ENCODE data around the gene IGFL1. TPM values are rescaled to one million over a fixed set of nuclear protein-coding genes. Genes with fewer than 3 reads are reported as not detected.
"Not testable (repeated sequence)": the region's sequence is repeated elsewhere in the genome, so short reads cannot be mapped to it uniquely, and the experiment has no call there.

Gene IGFL1
- total RNA-seq, 4 donors from 2014 or later = not detected

- Histone ChIP-seq H3K4me3 (replicated peaks in 1 of 3) (no peak overlapping the region), H3K36me3 (no peaks in the 10 kb centered on the region), H3K4me1 (no peaks in the 10 kb centered on the region), H3K9me3 (no peaks in the 10 kb centered on the region), H3K27me3 (no peaks in the 10 kb centered on the region), H3K27ac (no peak overlapping the region)
- TF ChIP-seq POLR2A (IDR thresholded peaks at IDR 0.05) (no peak), CTCF (IDR thresholded peaks at IDR 0.05) (no peak)
- intact Hi-C loops (cut with DNase I) = no loop called here
- no peak for DNase-seq
- 61 to 65% methylated on average over 3 of the region's 3 CpGs for WGBS, 2 donors
Observed at GRCh38 chr19:46191972-46192371, 37.6 kb upstream of the IGFL1 start.

GRCh38 chr19:46192626-46192991 is 36.9 kb upstream of the IGFL1 start:
- H3K9me3 ChIP-seq; H3K36me3 ChIP-seq; intact Hi-C loops (cut with DNase I); H3K27me3 ChIP-seq; H3K4me3 ChIP-seq (replicated peaks in 1 of 3); DNase-seq; H3K27ac ChIP-seq; H3K4me1 ChIP-seq: not testable (repeated sequence)
- 73 to 84% methylated on average over 5 of the region's 5 CpGs for WGBS, 2 donors

- H3K4me3 ChIP-seq (replicated peaks in 1 of 3) = no peak overlapping the region
- H3K36me3 ChIP-seq = no peaks in the 10 kb centered on the region
- 55 to 56% methylated on average over 11 of the region's 11 CpGs for WGBS, 2 donors
- H3K9me3 ChIP-seq = no peaks in the 10 kb centered on the region
- H3K4me1 ChIP-seq = no peaks in the 10 kb centered on the region
- TF ChIP-seq CTCF (IDR thresholded peaks at IDR 0.05) (no peak), POLR2A (IDR thresholded peaks at IDR 0.05) (no peak)
- no peaks in the 10 kb centered on the region for H3K27me3 ChIP-seq
- no peak overlapping the region for H3K27ac ChIP-seq
- intact Hi-C loops (cut with DNase I) = no loop called here
- DNase-seq = no peak
Observed at GRCh38 chr19:46192992-46193650, 36.4 kb upstream of the IGFL1 start.

GRCh38 chr19:46193678-46194077 is 35.9 kb upstream of the IGFL1 start:
- DNase-seq = no peak
- Histone ChIP-seq H3K36me3 (no peaks in the 10 kb centered on the region), H3K4me3 (replicated peaks in 1 of 3) (no peak overlapping the region), H3K27me3 (no peaks in the 10 kb centered on the region), H3K4me1 (no peaks in the 10 kb centered on the region), H3K27ac (no peak overlapping the region), H3K9me3 (no peaks in the 10 kb centered on the region)
- intact Hi-C loops (cut with DNase I) = no loop called here
- TF ChIP-seq CTCF (IDR thresholded peaks at IDR 0.05) = no peak
- no peak for TF ChIP-seq POLR2A (IDR thresholded peaks at IDR 0.05)
- 81 to 85% methylated on average over 4 of the region's 4 CpGs for WGBS, 2 donors

GRCh38 chr19:46195104-46195503 is 34.4 kb upstream of the IGFL1 start:
- no peaks in the 10 kb centered on the region for H3K9me3 ChIP-seq
- WGBS, 2 donors = 95 to 96% methylated on average over 3 of the region's 3 CpGs
- H3K4me1 ChIP-seq = no peaks in the 10 kb centered on the region
- DNase-seq = no peak
- TF ChIP-seq CTCF (IDR thresholded peaks at IDR 0.05) = no peak
- TF ChIP-seq POLR2A (IDR thresholded peaks at IDR 0.05) = no peak
- H3K36me3 ChIP-seq = no peaks in the 10 kb centered on the region
- no peaks in the 10 kb centered on the region for H3K27me3 ChIP-seq
- H3K4me3 ChIP-seq (replicated peaks in 1 of 3) = no peak overlapping the region
- no peak overlapping the region for H3K27ac ChIP-seq
- intact Hi-C loops (cut with DNase I) = no loop called here

- H3K27me3 ChIP-seq; H3K9me3 ChIP-seq; H3K36me3 ChIP-seq; H3K27ac ChIP-seq; H3K4me3 ChIP-seq (replicated peaks in 1 of 3); intact Hi-C loops (cut with DNase I); DNase-seq; H3K4me1 ChIP-seq: not testable (repeated sequence)
- 77 to 92% methylated on average over 2 to 7 of the region's 7 CpGs for WGBS, 2 donors
Observed at GRCh38 chr19:46195919-46196318, 33.6 kb upstream of the IGFL1 start.
